T-cell (primary cell): ENCODE measurements around the gene RNF144A. TPM values are rescaled to one million over a fixed set of nuclear protein-coding genes. Genes with fewer than 3 reads are reported as not detected.

Experiments used
- ATAC-seq, 4 experiments: fragments of 200-7000 bp in 3 of 4; fragments of 150-1000 bp in 1 of 4; cut with Tn5 transposase; replicated peaks in 1 of 4; 1 replicate in 3 of 4; 2 replicates in 1 of 4; pipeline ENCODE4 v1.10.0; 2021; ENCODE audit warnings: moderate library complexity in 3 of 4, mild to moderate bottlenecking in 2 of 4, moderate number of reproducible peaks in 1 of 4
- CTCF ChIA-PET, 2 donors: fragments of 300-600 bp; sonication (Branson Sonifier 250); formaldehyde crosslinking; loops; one replicate each; lab custom pipeline; 2022; ENCODE audit warnings: antibody characterized with exemption in 2 of 2; lab: Charles Lee
- POLR2A ChIA-PET, 2 donors: fragments of 300-600 bp; sonication (Branson Sonifier 250); formaldehyde crosslinking; loops; one replicate each; lab custom pipeline; 2022; ENCODE audit warnings: antibody characterized with exemption in 2 of 2; lab: Charles Lee
- DNase-seq, 35 experiments: peaks; one replicate each; pipeline versions ENCODE4 v3.0.0 to v3.0.0-alpha.2; 2013 to 2023
- H3K27ac ChIP-seq: one replicate; pipeline ENCODE4 v1.5.1; 2013; ENCODE audit warnings: low read length
- H3K27me3 ChIP-seq, 2 experiments: replicated peaks in 1 of 2; 1 replicate in 1 of 2; 2 replicates in 1 of 2; pipeline versions ENCODE4 v1.6.1 to v1.7.0; 2013; ENCODE audit warnings: low read length in 1 of 2, mixed read lengths in 1 of 2; ENCODE audit not compliant: control insufficient read depth in 2 of 2, insufficient read depth in 2 of 2; ENCODE audit errors: extremely low read depth in 1 of 2
- H3K36me3 ChIP-seq, 2 donors: 1 replicate in 1 of 2; 2 replicates in 1 of 2; pipeline versions ENCODE4 v1.6.1 to v1.7.0; 2013; ENCODE audit warnings: low read length in 1 of 2; ENCODE audit not compliant: control insufficient read depth in 2 of 2, insufficient read depth in 1 of 2; ENCODE audit errors: extremely low read depth in 1 of 2
- H3K4me1 ChIP-seq, 2 experiments: 1 replicate in 1 of 2; 2 replicates in 1 of 2; pipeline versions ENCODE4 v1.6.1 to v1.7.0; 2013; ENCODE audit warnings: low read length in 2 of 2, mixed read lengths in 1 of 2; ENCODE audit not compliant: insufficient read depth in 2 of 2, control insufficient read depth in 1 of 2; ENCODE audit errors: extremely low read depth in 1 of 2
- H3K4me3 ChIP-seq, 2 donors: 1 replicate in 1 of 2; 2 replicates in 1 of 2; pipeline versions ENCODE4 v1.5.1 to v1.7.0; 2013; ENCODE audit warnings: mild to moderate bottlenecking in 2 of 2, low read length in 1 of 2, moderate library complexity in 1 of 2; ENCODE audit not compliant: control insufficient read depth in 1 of 2; ENCODE audit errors: extremely low read depth in 1 of 2
- H3K9me3 ChIP-seq: 2 replicates; pipeline ENCODE4 v1.7.0; 2013
- H3K27ac Mint-ChIP-seq, 2 donors: one replicate each; pipeline ENCODE4 v1.8.0; 2020 to 2021; ENCODE audit warnings: mild to moderate bottlenecking in 2 of 2, mixed read lengths in 2 of 2
- H3K27me3 Mint-ChIP-seq, 2 donors: one replicate each; pipeline ENCODE4 v1.8.0; 2021 to 2022; ENCODE audit warnings: mixed read lengths in 2 of 2
- H3K36me3 Mint-ChIP-seq: one replicate; pipeline ENCODE4 v1.8.0; 2021; ENCODE audit warnings: mixed read lengths
- H3K4me1 Mint-ChIP-seq, 3 donors: one replicate each; pipeline ENCODE4 v1.8.0; 2020 to 2022; ENCODE audit warnings: mixed read lengths in 3 of 3, mild to moderate bottlenecking in 1 of 3
- H3K4me3 Mint-ChIP-seq, 3 donors: one replicate each; pipeline ENCODE4 v1.8.0; 2020 to 2022; ENCODE audit warnings: mild to moderate bottlenecking in 3 of 3, mixed read lengths in 3 of 3, moderate library complexity in 3 of 3
- H3K9me3 Mint-ChIP-seq, 3 donors: one replicate each; pipeline ENCODE4 v1.8.0; 2020 to 2022; ENCODE audit warnings: mixed read lengths in 3 of 3
- WGBS: methylation state at CpG from one replicate; pipeline ENCODE4 v1.1.5; 2013; ENCODE audit warnings: missing lambda C conversion rate; ENCODE audit not compliant: insufficient coverage; 5-methylcytosine and 5-hydroxymethylcytosine counted together
- total RNA-seq, 35 experiments: library from RNA in 6 of 35; stranded (reverse) in 6 of 35; fragments of 120-200 nt in 1 of 35; gene quantifications; one replicate each; pipeline versions ENCODE4 v1.2.1 to v1.2.4 and lab custom pipeline; 2013 to 2026

Gene RNF144A
- total RNA-seq, 5 donors from 2014 or later (not counting 1 experiment from before 2014, with no cell fraction given) = 46.3 to 93.1 (median 79.9) TPM

GRCh38 chr2:6911721-6912120 is 5.5 kb upstream of the RNF144A start:
- Histone ChIP-seq H3K27me3 (no peaks in the 10 kb centered on the region), H3K4me1 (peaks cover 82% of the 10 kb centered on the region in 2 experiments), H3K27ac (peak overlapping the region; percentile 71), H3K36me3 (no peaks in the 10 kb centered on the region), H3K4me3 (no peak overlapping the region), H3K9me3 (no peaks in the 10 kb centered on the region)
- DNase-seq (no peak), ATAC-seq (no peak)
- Mint-ChIP-seq H3K4me1 (peaks cover 94 to 97% (median 95%) of the 10 kb centered on the region in 3 donors), H3K36me3 (peaks cover 3% of the 10 kb centered on the region), H3K9me3 (no peaks in the 10 kb centered on the region), H3K4me3 (peak overlapping the region in 1 of 3 donors; percentile 69), H3K27ac (peak overlapping the region; percentile 96 to 97), H3K27me3 (no peaks in the 10 kb centered on the region)
- POLR2A ChIA-PET = no interaction called here
- CTCF ChIA-PET = interaction anchor here (0.6 to 1.6 kb wide), 4 partner anchors 10 to 148 kb away, joined by 3 to 5 read pairs (median 4); no protein-coding TSS in a partner anchor

- Mint-ChIP-seq H3K27ac (peak overlapping the region; percentile 96 to 97), H3K36me3 (no peaks in the 10 kb centered on the region), H3K4me1 (peaks cover 76 to 81% (median 78%) of the 10 kb centered on the region in 3 donors), H3K27me3 (no peaks in the 10 kb centered on the region), H3K9me3 (no peaks in the 10 kb centered on the region), H3K4me3 (peak overlapping the region; percentile 54 to 74 (median 69))
- peak in 32 of 35 experiments; percentile 18 to 73 (median 48) for DNase-seq
- peak overlapping the region; percentile 63 for H3K27ac ChIP-seq
- H3K9me3 ChIP-seq = no peaks in the 10 kb centered on the region
- no peaks in the 10 kb centered on the region for H3K36me3 ChIP-seq
- CTCF ChIA-PET = interaction anchor here (1.0 to 1.6 kb wide), 3 partner anchors 17 to 19 kb away, joined by 3 to 5 read pairs (median 4); no protein-coding TSS in a partner anchor
- peak; percentile 45 to 64 (median 48) for ATAC-seq
- POLR2A ChIA-PET = no interaction called here
- WGBS = 39% methylated on average over 4 of the region's 9 CpGs
- H3K27me3 ChIP-seq = no peaks in the 10 kb centered on the region
- peak overlapping the region; percentile 4 to 42 for H3K4me3 ChIP-seq
- peaks cover 68 to 76% of the 10 kb centered on the region in 2 experiments for H3K4me1 ChIP-seq
These were observed 3.6 kb upstream of the RNF144A start for GRCh38 chr2:6913415-6914157.

GRCh38 chr2:6914828-6915227 is 2.4 kb upstream of the RNF144A start:
- Histone ChIP-seq H3K4me1 (peaks cover 66 to 77% of the 10 kb centered on the region in 2 experiments), H3K27me3 (no peaks in the 10 kb centered on the region), H3K36me3 (peaks cover 0 to 2% of the 10 kb centered on the region in 2 donors), H3K4me3 (no peak overlapping the region), H3K27ac (peak overlapping the region; percentile 43), H3K9me3 (no peaks in the 10 kb centered on the region)
- peaks cover 75 to 81% (median 76%) of the 10 kb centered on the region in 3 donors for H3K4me1 Mint-ChIP-seq
- no peaks in the 10 kb centered on the region for H3K27me3 Mint-ChIP-seq
- peak overlapping the region in 1 of 3 donors; percentile 69 for H3K4me3 Mint-ChIP-seq
- no peak for ATAC-seq
- peaks cover 9% of the 10 kb centered on the region for H3K36me3 Mint-ChIP-seq
- 96% methylated on average over 3 of the region's 3 CpGs for WGBS
- ChIA-PET POLR2A (interaction anchor here (0.6 to 0.9 kb wide), 2 partner anchors 17 to 38 kb away, joined by 3 read pairs; no protein-coding TSS in a partner anchor), CTCF (interaction anchor here (0.5 to 1.6 kb wide), 4 partner anchors 18 to 1859 kb away, joined by 4 to 6 read pairs (median 4); no protein-coding TSS in a partner anchor)
- peak overlapping the region; percentile 81 to 90 for H3K27ac Mint-ChIP-seq
- no peak for DNase-seq
- no peaks in the 10 kb centered on the region for H3K9me3 Mint-ChIP-seq

- peak overlapping the region; percentile 81 to 90 for H3K27ac Mint-ChIP-seq
- H3K27ac ChIP-seq = no peak overlapping the region
- H3K4me1 ChIP-seq = peaks cover 60 to 78% of the 10 kb centered on the region in 2 experiments
These were observed 1.8 kb upstream of the RNF144A start for GRCh38 chr2:6915399-6915798.

GRCh38 chr2:6916224-6916623 is 988 bp upstream of the RNF144A start:
- no CpG with 5 or more reads among the region's 3 CpGs for WGBS
- H3K9me3 ChIP-seq = no peaks in the 10 kb centered on the region
- Mint-ChIP-seq H3K4me3 (peak overlapping the region; percentile 69 to 77 (median 70)), H3K27me3 (no peaks in the 10 kb centered on the region), H3K4me1 (peaks cover 73 to 81% (median 74%) of the 10 kb centered on the region in 3 donors), H3K27ac (peak overlapping the region; percentile 59 to 83), H3K36me3 (peaks cover 9% of the 10 kb centered on the region), H3K9me3 (no peaks in the 10 kb centered on the region)
- peaks cover 56 to 72% of the 10 kb centered on the region in 2 experiments for H3K4me1 ChIP-seq
- no peaks in the 10 kb centered on the region for H3K27me3 ChIP-seq
- peaks cover 0 to 4% of the 10 kb centered on the region in 2 donors for H3K36me3 ChIP-seq
- ChIA-PET CTCF (interaction anchor here (0.6 to 2.0 kb wide), 18 partner anchors 8 to 147 kb away, joined by 3 to 10 read pairs (median 3); partner anchors contain the start of gene RSAD2 (in 1 of the 2)), POLR2A (interaction anchor here in 1 of 2 donors (1.1 kb wide), 1 partner anchor 19 kb away, joined by 5 read pairs; no protein-coding TSS in a partner anchor)
- no peak overlapping the region for H3K4me3 ChIP-seq
- DNase-seq (no peak), ATAC-seq (no peak)
- no peak overlapping the region for H3K27ac ChIP-seq

More at GRCh38 chr2:6915399-6915798, 1.8 kb upstream of the RNF144A start:
- CTCF ChIA-PET = interaction anchor here in 1 of 2 donors (0.8 to 2.0 kb wide), 8 partner anchors 8 to 97 kb away, joined by 3 to 10 read pairs (median 4); no protein-coding TSS in a partner anchor
- Mint-ChIP-seq H3K4me3 (peak overlapping the region in 1 of 3 donors; percentile 69), H3K36me3 (peaks cover 9% of the 10 kb centered on the region), H3K9me3 (no peaks in the 10 kb centered on the region), H3K4me1 (peaks cover 75 to 81% (median 75%) of the 10 kb centered on the region in 3 donors), H3K27me3 (no peaks in the 10 kb centered on the region)
- DNase-seq (no peak), ATAC-seq (no peak)
- 100% methylated on average over 2 of the region's 2 CpGs for WGBS
- Histone ChIP-seq H3K9me3 (no peaks in the 10 kb centered on the region), H3K27me3 (no peaks in the 10 kb centered on the region), H3K36me3 (peaks cover 0 to 4% of the 10 kb centered on the region in 2 donors), H3K4me3 (no peak overlapping the region)
- POLR2A ChIA-PET = no interaction called here

- Histone ChIP-seq H3K9me3 (no peaks in the 10 kb centered on the region), H3K4me3 (peak overlapping the region in 1 of 2 donors; percentile 28), H3K27me3 (no peaks in the 10 kb centered on the region), H3K27ac (no peak overlapping the region), H3K4me1 (peaks cover 51 to 72% of the 10 kb centered on the region in 2 experiments), H3K36me3 (peaks cover 0 to 4% of the 10 kb centered on the region in 2 donors)
- 43% methylated on average over 5 of the region's 8 CpGs for WGBS
- peak overlapping the region; percentile 59 to 83 for H3K27ac Mint-ChIP-seq
- ChIA-PET CTCF (interaction anchor here (0.6 to 2.0 kb wide), 15 partner anchors 9 to 146 kb away, joined by 3 to 10 read pairs (median 4); partner anchors contain the start of gene RSAD2 (in 1 of the 2)), POLR2A (interaction anchor here in 1 of 2 donors (0.5 to 1.1 kb wide), 2 partner anchors 12 to 19 kb away, joined by 3 to 5 read pairs; no protein-coding TSS in a partner anchor)
- no peaks in the 10 kb centered on the region for H3K9me3 Mint-ChIP-seq
- DNase-seq (no peak), ATAC-seq (no peak)
- H3K4me1 Mint-ChIP-seq = peaks cover 73 to 81% (median 74%) of the 10 kb centered on the region in 3 donors
- no peaks in the 10 kb centered on the region for H3K27me3 Mint-ChIP-seq
- peaks cover 9% of the 10 kb centered on the region for H3K36me3 Mint-ChIP-seq
- H3K4me3 Mint-ChIP-seq = peak overlapping the region; percentile 69 to 77 (median 70)
These were observed 509 bp upstream of the RNF144A start for GRCh38 chr2:6916736-6917070.
